SK-N-SH (cell line): ENCODE measurements around the gene PKP4.

Experiments
- FOXM1 ChIP-seq: IDR thresholded peaks from 2 replicates; pipeline ENCODE4 v1.4.0; 2012; ENCODE audit warnings: low read depth, mild to moderate bottlenecking
- POLR2AphosphoS5 ChIP-seq: IDR thresholded peaks from 2 replicates; pipeline ENCODE4 v1.6.1; 2012; ENCODE audit warnings: low read depth, low read length
- RFX5 ChIP-seq: IDR thresholded peaks from 2 replicates; pipeline ENCODE4 v1.6.1; 2012; ENCODE audit warnings: mild to moderate bottlenecking, improper control_type of control experiment, low read length
- SIN3A ChIP-seq: IDR thresholded peaks from 2 replicates; pipeline ENCODE4 v1.6.1; 2012; ENCODE audit warnings: low read depth, mild to moderate bottlenecking, low read length, moderate library complexity, borderline replicate concordance
- TF ChIP-seq, protein P1 (sequence below): IDR thresholded peaks from 2 replicates; pipeline ENCODE4 v1.4.0; 2012; ENCODE audit warnings: low read depth
- TF ChIP-seq, protein P2 (sequence below): IDR thresholded peaks from 2 replicates; pipeline ENCODE4 v1.4.0; 2012; ENCODE audit warnings: low read depth, borderline replicate concordance

DNA sequence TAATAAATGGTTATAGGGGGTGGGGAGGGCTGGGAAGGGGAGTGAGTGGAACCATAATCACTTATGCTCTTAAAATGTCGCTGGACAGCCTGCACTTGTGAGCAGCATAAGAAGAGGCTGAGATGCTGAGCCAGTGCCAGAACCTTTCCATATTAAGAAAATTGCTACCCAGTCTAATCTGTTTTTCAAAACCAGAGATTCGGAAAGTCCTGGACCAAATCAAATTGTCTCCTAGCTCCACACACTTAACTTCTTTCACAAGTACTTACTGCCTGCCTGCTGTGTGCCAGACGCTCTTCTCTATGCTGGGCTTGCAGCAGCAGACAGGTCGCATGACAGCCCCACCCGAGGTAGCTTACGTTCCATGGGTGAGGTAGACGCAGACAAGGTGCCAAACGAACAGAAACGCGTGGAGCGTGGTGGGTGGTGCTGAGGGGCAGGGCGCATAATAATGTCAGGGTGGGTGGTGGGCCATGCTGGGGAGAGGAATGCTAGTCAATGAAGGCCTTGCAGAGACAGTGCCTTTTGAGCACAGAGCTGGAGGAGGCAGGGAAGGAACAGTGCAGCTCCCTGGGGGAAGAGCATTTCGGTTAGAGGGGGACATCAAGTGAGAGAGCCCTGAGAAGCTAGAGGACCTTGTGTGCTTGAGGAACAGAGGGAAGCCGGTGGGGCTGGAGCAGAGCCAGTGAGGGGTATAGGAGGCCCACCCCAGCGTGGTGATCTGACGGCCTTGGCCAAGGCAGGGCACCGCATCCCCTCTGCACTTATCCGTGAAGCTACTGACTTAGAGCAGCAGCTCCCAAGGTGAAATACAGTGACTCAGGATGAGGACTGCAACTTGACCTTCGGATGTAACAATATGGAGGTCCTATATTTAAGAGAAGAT is 214.9 kb downstream of the PKP4 start:
- TF ChIP-seq, protein P1, sequence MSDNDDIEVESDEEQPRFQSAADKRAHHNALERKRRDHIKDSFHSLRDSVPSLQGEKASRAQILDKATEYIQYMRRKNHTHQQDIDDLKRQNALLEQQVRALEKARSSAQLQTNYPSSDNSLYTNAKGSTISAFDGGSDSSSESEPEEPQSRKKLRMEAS = no peak
- TF ChIP-seq SIN3A = no peak
- no peak for TF ChIP-seq RFX5
- no peak for TF ChIP-seq POLR2AphosphoS5
- TF ChIP-seq FOXM1 = no peak
- TF ChIP-seq, protein P2, sequence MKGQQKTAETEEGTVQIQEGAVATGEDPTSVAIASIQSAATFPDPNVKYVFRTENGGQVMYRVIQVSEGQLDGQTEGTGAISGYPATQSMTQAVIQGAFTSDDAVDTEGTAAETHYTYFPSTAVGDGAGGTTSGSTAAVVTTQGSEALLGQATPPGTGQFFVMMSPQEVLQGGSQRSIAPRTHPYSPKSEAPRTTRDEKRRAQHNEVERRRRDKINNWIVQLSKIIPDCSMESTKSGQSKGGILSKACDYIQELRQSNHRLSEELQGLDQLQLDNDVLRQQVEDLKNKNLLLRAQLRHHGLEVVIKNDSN = no peak
